ENCODE data around the gene SECTM1.
A peak's percentile ranks its signal among the peaks of the same experiment; 100 is the strongest.

The SECTM1 gene

GRCh38 chr17:82277851-82278250 lies 55.7 kb downstream of the SECTM1 start:
- DNase-seq: no peak

- DNase-seq: no peak
Measured at GRCh38 chr17:82276938-82277337, 56.6 kb downstream of the SECTM1 start.

- DNase-seq: no peak
Measured at GRCh38 chr17:82275326-82275725, 58.2 kb downstream of the SECTM1 start.

DNA sequence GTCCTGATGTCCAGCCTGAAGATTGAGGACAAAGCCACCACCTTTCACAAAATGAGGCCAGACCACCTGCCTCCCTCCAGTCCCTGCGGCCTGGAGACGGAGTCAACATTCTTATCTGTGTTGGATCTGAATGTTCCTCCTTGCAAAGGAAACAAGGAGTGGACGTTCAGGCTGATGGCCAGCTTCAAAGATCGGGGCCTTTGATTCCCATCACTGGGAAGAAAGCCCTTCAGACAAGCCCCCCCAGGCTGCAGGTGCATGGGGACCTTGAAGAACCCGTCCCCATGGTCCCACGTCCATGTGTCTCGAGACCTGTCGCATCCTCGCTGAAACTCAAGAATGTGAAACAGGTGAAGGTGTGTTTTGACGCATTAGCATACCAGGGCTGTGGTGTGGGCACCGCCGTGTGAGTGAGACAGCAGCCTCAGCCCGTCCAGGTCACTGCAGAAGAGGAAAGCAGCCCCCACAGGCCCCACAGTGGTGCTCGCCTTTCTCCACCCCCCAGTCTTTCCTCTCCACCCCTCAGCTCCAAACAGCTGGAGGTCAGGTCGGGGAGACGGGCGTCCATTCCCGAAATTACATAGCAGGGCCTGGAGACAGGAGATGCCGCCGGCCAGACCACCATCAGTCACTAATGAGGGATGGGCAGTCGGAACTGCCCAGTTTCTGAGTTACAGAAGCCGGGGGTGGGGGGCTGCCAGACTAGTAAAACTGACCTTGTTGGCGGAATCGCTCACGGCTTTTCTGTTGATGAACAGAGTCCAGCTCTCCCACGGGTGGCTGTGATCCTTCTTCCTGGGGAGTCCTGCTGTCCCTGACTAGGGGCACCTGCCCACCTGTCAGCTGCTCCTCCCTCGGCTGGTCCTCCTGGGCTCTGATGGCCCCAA lies 59.2 kb downstream of the SECTM1 start:
- DNase-seq: no peak

DNA sequence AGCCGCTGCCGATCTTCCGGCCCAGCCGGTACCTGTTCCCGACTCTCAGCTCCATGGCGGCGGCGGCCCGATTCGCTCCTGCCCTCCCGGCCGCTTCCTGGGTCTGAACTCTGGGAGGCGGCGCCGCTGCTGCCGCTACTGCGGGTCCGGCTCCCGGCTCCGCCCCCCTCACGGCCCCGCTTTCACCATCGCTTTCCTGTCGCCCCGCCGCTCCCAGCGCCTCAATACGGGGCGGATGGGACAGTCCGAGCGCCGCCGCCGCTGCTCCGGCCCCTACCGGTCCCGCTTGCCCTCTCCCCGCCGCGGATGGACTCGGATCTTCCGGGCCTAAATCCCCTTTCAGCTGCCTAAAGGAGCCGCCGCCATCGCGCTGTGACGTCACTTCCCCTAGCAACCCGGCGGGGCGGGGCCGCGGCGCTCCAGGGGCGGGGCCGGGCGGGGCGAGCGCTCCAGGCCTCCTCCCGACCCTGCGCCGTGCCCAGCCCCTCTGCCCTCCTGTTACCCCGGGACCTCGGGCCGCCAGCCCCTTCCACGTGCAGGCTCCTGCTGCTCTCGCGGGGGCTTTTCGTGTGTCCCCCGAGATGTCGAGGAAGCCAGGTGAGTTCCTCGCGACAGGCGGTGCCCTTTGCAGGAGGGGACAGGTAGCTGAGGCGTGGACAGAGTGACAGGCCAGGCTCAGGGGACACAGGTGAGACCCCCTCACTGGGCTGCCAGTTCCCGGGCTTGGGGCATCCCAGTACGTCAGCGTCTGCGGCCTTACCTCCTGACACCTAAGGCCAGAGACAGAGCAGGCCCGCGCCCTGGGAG lies 60.0 kb downstream of the SECTM1 start, which contains the start of gene CSNK1D:
Gene CSNK1D, minus strand, starts transcription at position 374 of the 807 bp plus-strand sequence. Its CDS starts 319 bp downstream, at position 55.
- DNase-seq: peak; percentile 94 to 95

DNA sequence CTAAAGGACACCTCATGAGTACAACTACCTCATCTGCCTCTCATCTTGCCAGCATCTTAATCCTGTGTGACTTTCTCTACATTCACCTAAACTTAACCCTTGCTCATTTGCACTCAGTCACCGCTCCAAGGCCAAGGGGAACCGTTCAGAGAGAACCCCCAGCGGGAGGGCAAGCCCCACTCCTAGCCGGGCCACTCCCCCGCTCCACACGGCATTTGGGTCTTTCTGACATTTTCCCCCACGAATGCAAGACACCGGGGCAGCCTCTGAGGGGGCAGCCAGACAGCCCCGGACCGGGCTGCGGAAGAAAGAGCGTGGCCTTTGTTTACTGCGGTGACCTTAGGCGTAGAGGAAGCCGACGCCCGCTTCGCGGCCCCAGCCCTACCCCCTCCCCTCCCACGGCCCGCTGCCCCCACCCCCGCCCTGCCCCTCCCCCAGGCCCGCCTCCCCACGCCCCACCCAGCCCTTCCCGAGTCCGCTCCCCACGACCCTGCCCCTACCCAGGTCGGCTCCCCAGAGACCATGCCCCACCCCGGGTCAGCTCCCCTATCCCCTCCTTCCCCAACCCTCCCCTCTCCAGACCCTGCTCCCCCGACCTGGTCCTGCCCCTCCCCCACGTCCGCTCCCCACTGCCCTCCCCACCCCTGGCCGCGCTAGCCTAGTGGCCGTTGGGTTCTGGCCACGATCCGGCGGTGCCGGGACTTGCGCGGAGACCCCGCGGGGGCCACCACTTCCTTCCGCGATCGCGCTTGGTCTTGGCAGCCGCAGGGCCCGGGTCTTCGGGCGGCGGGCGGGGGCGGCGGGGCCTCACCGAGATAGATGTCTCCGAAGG lies 60.9 kb downstream of the SECTM1 start:
- peak; percentile 34 to 42 for DNase-seq

DNA sequence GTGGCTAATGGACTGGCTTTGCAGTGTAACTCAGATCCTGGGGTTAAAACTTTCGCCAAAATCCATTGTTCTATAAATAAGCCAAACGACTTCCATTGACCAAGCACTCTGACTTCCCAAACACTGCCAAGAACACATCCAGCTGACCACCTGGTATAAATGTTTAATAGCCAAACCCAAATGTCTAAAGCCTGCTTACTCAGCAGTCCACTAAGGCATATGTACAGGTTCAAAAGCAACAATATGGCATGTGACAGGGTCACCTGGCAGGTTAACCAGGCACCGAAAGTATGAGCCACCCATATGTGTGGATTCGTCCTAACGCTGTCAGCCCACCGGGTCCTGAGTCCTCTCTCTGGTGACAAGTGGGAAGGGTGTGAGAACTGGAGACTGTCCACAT lies 62.2 kb downstream of the SECTM1 start:
- no peak for DNase-seq

Measured in activated CD4-positive, alpha-beta T cell treated with anti-CD3 and anti-CD28 coated beads, Interleukin-2, amount 50 U/mL, for 48 hours (primary cell).